Smooth muscle cell of the brain vasculature (primary cell): ENCODE measurements around the gene NEUROG1.

Source experiments
- DNase-seq: peaks from one replicate; pipeline ENCODE4 v3.0.0-alpha.2; 2012; ENCODE audit warnings: low read depth, low spot score

The NEUROG1 gene, protein sequence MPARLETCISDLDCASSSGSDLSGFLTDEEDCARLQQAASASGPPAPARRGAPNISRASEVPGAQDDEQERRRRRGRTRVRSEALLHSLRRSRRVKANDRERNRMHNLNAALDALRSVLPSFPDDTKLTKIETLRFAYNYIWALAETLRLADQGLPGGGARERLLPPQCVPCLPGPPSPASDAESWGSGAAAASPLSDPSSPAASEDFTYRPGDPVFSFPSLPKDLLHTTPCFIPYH

DNA sequence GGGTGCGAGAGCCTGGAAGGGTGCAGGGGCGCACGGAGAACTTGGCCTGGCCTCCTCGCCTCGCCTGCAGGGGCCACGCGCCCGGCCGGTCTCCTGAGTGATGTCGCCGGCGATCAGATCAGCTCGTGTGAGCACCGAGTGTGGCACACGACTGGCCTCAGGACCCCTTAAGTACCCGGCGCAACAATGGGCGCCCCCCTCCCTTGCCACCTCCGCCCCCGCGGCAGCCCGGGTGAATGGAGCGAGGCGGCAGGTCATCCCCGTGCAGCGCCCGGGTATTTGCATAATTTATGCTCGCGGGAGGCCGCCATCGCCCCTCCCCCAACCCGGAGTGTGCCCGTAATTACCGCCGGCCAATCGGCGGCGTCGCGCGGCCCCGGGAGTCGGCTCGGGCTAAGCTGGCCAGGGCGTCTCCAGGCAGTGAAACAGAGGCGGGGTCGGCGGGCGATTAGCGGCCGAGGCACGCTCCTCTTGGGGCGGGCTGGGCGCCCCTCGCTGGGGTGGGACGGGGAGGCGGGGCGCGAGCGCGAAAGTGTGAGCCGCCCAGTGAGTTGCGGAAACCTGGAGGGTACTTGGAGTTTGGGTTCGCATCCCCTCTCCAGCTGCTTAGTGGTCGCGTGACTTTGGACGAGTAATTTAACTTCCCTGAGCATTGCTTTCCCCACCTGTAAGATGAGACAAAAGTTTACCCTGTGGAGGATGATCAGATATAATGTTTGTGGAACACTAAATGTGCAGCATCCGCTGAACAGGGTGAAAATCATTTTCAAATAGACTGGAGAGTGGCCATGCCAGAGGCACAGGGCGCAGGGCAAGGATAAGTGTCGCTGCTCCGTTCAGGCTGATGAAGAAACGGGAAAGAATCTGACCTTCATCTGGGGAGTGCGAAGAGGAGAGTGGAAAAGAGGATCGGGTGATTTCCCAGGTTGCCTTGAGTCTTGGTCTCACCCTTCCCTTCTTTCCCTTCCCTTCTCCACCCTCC, at the start of gene NEUROG1:
TSS of gene NEUROG1 (minus strand) at position 145 of the 982 bp plus-strand sequence. CDS start 274 bp downstream, outside the sequence.
- no peak for DNase-seq

DNA sequence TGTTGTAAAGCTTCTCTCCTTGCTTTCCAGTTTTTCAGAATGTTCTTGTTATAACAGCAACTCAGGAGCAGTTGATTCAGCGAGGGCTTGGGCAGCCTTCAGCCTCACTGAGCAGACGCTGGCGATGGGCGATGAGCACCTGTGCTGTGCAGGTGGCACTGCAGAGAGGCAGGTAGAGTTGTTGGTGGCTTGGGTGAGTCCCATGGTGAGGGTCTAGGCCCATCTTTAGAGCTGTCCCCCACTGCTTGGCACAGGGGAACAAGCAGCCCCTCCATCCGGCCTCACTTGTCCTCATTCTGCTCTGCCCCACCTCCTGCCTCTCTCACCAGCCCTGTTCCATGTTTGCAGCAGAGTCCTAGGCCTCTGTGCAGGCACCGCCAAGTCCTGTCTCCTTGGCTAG, 49.2 kb upstream of the NEUROG1 start:
- no peak for DNase-seq

DNA sequence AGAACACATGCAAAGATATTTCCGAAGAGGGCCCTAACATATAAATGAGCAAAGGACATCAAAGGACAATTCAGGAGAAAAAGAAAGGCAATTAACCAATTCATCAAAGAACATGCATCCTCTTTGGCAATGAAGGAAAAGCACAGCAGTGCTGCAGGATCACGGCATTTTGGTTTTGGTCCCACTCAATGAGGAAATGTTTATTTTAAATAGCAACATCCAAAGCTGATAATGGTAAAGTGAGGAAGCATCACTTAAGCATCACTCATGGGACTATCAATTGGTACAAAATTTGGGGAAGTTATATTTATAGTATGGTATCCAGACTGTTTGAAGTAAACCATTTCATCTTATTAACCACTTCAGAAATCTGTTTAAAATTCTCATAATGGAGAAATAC, 48.5 kb upstream of the NEUROG1 start:
- DNase-seq = no peak

DNA sequence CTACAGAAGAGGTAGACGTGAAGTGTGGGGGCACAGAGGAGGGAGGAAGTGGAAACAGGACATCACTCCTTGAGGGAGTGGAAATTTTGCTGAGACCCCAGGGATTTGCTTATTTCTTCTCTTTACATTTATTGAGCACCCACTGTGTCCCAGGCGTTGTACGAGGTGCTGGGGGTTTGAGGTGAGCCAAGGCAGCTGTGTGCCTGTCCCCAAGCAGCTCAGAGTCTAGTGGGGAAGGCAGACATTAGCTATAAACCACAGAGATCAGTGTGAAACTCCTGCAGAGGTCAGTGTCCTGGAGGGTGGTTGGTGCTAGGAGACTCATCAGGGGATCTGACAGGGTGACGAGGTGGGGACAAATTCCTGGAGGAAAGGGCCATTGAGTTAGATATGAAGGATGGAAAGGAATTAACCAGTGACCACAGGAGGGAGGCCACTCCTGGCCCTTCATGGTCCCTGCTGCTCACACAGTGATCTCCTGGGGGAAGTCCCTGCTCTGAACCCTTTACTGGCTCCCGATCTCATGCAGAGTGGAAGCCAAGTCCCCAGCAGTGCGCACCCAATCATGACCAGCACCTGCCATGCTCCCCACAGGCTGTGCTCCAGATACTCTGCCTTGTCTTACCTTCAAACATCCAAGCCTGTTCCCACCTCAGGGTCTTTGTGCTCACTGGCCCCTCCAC, 46.5 kb upstream of the NEUROG1 start:
- DNase-seq = no peak

DNA sequence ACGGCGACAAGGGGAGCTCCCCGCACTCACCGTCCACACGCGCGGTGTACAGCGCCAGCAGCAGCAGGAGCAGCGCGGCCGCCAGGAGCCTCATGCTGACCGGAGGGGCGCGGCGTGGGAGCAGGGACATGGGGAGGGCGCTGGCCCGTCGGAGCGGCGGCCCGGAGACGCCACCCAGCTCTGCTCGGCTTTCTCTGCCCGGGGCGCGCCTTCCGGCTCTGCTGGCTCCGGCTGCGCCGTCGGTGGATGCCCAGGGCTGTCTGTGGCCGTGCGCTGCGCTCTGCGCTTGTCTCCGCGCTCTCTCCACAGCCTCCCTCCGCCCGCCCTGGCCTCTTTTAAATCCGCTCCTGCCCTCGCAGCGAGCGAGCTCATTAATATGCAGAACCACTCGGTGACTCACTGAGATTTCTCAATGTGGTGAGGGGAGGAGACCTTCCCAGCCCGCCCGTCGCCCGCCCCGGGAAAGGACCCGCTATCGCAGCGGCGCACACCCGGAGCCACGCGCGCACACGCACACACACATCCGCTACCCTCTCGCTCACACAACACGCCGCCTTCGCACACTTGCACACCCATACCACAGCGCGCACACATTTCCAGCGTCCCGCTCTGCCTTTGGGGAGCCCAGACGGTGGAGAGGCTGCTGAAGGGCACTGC, 43.0 kb upstream of the NEUROG1 start, which contains the start of gene CXCL14:
TSS of gene CXCL14 (minus strand) at position 307 of the 657 bp plus-strand sequence. CDS start at position 94, 213 bp downstream.
- no peak for DNase-seq

DNA sequence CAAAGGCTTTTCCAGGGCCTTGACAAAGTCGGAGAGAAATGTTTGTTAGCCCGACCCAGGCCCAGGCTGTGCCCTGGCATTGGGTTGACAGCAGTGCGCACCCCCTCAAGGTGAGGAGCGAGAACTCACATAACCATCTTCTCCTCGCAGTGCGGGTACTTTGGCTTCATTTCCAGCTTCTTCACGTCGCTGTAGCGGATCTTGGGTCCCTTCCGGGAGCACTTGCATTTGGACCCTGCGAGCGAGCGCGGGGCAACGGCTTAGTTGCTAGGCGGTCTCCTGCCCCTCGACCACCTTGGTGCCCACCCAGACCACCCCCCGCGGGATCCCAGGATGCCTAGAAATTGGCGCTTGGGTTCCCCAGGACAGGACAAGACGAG, 42.5 kb upstream of the NEUROG1 start:
- DNase-seq = no peak

DNA sequence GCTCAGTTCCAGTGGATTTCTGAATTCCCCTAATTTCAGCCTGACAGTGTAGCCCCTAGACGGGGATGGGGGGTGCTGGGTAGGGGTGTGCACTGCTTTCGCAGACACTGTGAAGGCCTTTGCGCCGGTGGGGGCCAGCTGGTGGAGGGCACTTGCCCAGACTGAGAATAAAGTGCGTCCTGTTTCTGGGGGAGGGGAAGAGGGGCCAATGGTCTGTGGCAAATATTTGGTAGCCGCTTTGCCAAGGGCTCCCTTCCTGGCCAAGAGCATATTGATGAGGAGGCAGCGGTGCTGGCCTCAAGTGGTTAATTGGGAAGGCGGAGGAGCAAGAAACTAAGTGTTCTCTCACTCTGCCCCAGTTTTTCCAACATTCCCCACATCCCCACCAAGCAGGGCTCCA, 41.7 kb upstream of the NEUROG1 start:
- no peak for DNase-seq

DNA sequence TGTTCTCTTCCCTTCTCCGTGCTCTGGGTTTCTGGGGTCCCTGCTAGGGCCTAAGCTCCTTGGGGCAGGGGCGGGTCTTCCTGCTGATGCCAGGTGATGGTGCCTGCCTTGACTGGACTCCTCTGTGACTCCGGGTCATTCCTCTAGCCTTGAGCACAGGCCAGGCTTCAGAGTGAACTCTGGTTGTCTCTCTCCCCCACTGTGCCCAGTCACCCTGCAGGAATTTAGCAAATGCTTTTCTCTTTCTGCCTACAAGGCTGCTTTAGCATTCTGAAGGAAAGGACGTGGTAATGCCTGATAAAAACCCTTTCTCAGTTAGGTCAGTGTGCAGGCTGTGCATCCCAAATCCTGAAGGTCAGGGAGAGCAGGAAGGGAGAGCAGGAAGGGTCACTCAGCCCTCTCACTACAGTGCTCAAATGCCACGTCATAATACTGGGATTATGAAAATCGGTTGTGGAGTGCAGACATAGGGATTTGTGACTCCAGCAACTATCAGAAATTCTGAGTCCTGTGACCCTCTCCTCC, 40.4 kb upstream of the NEUROG1 start:
- DNase-seq = no peak

DNA sequence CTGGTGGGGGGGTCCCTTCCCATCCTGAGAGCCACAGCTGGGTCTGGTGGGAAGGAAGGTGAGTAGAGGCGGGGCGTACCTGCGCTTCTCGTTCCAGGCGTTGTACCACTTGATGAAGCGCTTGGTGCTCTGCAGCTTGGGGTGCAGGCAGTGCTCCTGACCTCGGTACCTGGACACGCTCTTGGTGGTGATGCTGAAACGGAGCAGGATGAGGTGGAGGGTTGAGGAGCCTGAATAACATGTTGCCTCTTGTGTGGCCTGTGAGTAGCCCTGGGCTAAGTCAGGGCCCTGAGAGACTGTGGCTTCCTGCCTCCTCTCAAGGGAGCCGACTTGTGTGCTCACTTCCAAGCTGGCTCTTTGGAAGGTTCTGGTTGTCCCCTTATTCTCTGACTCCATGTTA, 38.7 kb upstream of the NEUROG1 start:
- DNase-seq = no peak

DNA sequence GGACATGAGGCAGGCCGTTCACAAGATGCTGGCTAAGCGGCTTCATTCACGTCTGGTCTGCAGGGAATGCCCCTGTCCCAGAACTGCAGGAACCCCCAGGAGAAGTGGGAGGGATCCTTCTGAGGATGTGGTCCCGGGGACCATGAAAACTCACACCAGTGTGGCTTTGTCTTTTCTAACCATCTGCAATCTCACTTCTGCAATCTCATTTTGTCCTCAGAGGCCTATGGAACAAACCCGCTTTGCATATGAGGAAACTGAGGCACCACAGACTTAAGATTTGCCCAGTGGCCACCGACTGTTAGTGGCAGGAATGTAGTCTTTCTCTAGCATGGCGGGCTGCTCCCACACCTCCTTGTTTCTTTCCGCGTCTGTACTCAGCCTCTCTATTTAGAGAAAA, 36.1 kb upstream of the NEUROG1 start:
- no peak for DNase-seq

DNA sequence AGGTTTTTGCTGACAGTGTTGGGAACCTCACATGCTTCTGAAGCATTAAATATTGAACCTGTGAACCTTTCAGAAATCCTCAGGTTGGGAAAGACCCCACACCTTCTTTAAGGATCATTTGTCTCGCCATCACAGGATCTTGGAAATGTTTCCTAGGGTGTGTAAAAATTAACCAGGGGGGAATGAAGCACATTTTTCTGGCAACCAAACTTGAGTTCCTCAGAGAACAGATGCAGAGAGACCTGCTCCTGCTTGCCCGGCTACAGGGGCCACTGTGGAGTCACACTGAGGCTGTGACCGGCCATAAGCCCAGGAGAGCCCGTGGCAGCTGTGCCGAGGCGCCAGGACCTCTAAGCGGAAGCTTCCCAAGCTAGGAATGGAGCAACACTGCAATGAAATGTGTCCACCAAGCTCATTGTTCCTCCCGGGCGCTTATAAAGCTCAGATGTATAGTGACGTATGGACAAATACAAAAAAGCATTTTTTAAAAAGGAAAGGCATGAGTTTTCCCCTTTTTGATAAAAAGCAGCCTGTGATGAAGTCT, 35.4 kb upstream of the NEUROG1 start:
- no peak for DNase-seq

DNA sequence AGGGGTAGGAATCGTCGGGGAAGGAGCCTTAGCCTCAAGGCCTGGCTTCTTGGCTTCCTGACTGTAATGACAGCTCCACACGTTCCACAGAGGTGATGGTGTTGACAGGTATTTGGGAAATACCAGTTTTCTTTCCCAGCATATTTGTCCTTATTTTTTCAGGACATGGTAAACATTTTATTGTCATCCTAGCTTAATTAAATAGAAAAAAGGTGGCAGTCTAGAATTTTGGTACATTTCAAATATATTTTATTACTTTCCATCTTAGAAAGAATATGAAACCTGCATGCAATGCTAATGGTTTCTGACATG, 34.6 kb upstream of the NEUROG1 start:
- DNase-seq = no peak

DNA sequence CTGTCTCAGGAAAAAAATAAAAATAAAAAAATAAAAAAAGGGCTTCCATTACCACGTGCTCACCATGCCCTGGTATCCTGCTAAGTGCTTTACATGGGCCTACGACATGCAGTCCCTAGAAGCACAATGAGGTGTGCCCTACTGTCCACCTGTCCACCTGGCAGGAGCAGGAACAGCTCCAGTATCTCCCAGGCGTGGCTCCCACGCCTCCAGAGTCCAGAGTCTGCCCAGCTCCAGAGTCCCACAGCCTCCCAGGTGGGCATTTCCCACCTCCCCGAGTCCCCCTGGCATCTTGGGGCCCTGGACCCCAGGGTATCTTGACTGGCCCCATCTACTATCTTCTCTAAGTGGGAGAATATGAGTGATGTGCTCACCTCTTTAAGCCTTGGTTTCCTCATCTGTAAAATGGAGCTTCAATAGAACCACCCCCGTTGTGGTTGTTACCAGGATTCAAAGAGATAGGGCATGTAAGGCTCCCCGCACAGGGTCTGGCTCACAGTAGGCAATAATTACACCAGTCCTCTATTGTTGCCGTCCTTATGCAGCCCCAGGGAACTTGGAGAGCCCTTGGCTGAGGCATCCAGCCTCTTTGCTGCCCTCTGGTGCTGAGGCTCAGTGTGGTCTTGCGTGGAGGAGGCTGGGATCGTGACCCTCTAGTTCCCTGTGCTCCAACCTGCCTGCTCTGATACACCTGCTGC, 34.1 kb upstream of the NEUROG1 start:
- DNase-seq = no peak

DNA sequence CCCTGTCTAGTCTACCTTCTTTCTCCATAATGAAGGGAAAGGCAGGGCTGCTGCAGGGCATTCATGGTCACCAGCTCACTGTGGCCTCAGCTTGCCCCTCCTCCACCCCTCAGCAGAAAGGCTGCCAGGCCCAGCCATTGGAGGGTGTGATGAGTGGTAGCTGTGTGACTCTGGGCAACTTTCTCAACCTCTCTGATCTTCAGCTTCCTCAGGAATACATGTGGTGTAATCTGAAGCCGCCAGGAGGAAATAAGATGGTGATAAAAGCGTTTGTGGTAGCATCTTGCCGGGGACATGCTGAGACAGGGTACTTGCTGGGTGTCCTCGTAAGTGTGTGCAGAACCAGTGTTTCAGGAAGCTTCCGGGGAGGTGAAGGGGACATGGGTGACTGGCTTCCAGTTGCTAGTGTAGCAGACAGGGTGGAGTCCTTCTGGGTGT, 33.2 kb upstream of the NEUROG1 start:
- DNase-seq = no peak

DNA sequence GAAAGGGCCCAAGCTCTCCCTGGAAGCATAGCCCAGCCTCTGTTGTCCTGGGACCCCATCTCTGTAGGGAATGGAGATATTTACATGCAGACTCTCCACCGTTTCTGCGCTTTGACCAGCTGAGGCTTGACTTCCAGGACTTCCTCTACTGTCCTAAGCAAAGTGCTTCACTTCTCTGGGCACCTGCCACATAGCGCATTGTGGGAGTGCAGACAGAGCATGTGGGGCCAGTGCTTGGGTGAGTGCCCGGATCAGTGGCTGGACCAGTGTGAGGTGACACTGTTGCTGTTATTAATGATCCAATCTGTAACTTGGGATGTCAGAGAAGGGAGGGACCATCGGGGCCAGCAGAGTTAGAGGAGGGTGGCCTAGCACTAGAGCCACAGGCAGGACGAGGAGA, 32.5 kb upstream of the NEUROG1 start:
- no peak for DNase-seq

DNA sequence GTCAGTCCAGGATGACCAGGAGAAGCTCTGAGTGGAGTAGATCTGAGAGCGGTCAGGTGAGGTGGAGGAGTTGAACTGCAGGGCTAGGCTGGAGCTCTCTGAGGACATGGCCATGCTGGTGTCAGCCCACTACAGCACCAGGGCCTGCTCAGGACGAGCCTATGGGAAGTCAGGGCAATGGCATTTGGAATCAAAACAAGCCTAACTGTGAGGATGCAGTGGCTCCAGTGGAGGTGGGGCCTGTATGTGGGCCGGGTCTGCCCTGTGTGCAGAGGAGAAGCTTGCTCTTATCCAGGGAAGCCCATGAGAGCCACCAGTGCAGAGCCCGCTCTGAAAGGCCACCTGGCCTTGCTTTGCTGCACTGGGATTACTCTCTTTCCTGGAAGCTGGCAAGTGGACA, 31.9 kb upstream of the NEUROG1 start:
- no peak for DNase-seq

DNA sequence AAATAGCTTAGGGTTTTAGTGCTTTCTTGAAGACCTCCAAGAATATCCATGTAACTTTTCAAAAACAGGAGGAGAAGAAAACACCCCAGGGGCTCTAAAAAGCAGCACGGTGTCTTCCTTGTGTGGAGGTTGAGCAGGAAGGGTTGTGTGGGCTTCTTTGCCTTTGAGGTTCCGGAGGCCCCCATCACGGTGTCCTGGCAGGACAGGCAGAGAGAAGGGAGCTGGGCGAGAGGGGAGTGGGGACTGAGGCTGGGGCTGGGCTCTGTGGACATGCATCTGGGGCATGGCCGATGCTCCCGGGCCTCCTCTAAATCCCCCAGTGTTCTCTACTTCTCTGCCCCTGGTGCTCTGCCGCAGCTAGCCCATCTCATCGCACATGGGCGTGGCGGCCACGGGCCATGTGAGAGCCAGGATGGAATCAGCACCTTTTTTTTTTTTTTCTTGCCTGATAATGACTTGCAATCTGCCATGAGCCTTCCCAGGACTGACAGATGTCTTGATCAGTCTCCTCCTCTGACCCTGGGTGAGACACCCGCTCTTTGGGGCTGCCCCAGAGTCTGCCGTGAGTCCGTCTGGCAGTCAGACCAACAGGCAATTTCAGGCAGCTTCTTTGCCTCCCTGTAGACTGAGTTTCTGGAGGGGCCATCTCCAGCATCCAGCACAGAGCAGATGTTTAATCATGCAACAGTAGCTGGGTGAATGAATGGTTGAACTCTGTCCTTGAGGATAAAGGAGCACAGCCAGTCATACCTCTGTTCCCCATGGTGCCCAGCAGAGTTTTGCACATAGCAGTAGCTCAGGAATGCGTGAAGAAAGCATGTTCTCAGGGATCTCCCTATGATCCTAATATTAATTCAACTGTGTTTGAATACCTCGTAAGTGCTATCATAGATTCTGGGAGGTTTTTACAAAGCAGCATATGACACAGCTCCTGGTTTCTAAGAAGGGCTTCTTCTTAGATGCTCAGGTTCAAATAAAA, 30.9 kb upstream of the NEUROG1 start:
- DNase-seq = no peak

DNA sequence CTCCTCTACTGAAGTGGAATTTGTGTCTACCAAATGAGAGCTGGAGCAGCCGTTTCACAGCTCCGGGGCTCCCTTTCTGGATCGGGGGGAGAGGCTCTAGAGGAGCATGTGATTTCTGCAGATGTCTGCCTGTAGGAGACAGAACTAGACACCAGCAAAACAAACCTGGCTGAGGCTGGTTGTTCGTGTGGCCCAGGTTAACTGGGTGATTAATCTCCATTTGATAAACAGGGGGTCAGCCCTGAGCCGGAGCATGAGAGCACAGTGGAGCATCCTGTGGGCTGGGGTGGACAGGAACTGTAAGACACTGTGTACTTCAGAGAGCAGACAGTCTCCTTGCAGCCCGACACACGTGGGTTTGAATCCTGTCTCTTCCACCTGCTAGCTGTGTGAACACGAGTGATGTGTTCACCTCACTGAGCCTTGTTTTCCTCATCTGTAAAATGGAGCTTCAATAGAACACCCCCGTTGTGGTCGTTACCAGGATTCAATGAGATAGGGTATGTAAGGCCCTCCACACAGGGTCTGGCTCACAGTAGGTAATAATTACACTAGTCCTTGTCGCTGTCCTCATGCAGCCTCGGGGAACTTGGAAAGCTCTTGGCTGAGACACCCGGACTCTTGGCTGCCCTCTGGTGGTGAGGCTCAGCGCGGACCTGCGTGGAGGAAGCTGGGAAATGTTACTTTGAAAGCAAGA, 30.1 kb upstream of the NEUROG1 start:
- DNase-seq = peak; percentile 32

DNA sequence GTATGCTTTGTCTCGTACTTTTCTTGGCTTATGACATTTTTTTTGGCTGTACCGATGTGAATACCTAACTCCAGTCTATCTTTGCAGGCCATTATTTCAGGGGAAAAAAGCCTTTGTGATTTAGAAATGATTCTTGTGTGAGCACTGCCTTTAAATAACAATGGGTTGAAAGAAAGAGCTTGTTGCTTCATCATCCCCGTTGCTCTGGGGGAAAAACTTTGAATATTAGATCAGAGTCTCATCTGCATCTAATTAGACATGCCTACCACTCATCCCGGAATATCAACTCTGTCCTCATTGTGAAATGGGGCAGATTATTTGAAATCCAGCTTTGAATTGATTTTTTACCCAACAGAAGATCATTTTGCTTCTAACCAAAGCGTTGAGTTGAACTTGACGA, 29.5 kb upstream of the NEUROG1 start:
- DNase-seq = no peak
